ENCODE measurements around the gene TMEM205.

DNA sequence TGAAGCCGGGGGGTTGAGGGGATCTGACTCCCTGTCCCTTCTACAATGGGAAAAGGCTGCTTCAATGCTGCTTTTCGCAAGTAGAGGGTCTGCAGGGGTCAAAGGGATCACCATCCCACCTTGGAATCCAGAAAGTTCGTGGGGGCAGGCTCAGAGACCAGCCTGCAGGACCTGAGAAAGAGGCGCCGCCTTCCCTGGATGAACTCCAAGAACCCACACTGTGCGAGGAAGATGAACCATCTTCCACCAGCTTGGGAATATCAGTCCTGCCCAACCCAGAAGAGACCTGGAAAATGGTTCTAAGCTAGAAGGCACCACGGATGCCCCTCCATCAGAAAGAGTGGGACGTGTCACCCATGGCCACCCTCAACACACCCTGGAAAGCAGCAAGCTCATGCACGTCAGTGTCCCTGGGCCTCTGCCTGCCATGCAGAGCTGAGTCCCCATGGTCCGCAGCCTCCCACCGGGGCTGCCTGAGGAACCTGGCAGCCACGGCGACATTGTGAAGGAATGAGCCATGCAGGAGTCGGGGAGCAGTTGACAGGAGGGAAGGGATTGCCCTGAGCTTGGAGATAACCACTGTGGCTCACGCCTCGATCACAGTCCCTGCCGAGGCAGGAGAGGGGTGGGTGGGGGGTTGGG is 21.2 kb downstream of the TMEM205 start:
- no peak for TF ChIP-seq CTCF (IDR thresholded peaks at IDR 0.05; ENCODE audit: insufficient read depth, low read length, poor library complexity, severe bottlenecking)
- no peak for TF ChIP-seq EZH2phosphoT487 (conservative IDR thresholded peaks at IDR 0.05; ENCODE audit: low read length)

Data from SU-DHL-6 (cell line).